Suppressor macrophage treated with lipopolysaccharide for 1 hour (primary cell): ENCODE measurements around the gene WHRN.

Source experiments
- DNase-seq, 3 donors: peaks; one replicate each; pipeline ENCODE4 v3.0.0-alpha.2; 2020 to 2022

WHRN gene

DNA sequence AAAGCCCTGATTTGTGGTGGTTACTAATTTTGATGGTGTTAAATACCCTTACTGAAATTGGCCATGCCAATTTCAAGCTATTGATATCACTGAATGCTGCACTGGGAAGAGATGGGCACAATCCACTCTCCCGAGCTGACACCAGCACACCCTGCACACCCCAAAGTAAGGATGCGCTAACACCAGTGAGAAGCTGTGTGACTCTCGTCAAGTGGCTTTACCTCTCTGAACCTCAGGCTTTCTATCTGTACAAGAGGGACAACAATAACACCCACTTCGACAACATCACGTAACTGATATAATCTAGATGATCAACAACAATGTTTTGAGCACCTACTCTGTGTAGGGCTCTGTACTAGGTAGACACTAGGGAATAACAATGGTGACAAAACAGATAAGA is 109.5 kb downstream of the WHRN start:
- no peak for DNase-seq

DNA sequence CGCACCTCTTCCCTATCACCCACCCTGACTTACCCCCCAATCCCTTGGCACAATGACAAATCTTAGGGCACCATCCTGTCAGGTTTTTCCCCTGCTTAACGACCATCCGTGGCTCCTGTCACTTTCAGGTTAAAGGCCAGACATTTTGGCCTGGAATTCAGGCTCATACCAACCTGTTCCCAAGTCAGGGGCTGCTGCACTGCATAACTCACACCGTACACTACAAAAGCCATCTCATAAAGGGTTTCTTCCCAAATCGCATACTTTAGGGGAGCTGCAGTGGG is 110.0 kb downstream of the WHRN start:
- DNase-seq: no peak

DNA sequence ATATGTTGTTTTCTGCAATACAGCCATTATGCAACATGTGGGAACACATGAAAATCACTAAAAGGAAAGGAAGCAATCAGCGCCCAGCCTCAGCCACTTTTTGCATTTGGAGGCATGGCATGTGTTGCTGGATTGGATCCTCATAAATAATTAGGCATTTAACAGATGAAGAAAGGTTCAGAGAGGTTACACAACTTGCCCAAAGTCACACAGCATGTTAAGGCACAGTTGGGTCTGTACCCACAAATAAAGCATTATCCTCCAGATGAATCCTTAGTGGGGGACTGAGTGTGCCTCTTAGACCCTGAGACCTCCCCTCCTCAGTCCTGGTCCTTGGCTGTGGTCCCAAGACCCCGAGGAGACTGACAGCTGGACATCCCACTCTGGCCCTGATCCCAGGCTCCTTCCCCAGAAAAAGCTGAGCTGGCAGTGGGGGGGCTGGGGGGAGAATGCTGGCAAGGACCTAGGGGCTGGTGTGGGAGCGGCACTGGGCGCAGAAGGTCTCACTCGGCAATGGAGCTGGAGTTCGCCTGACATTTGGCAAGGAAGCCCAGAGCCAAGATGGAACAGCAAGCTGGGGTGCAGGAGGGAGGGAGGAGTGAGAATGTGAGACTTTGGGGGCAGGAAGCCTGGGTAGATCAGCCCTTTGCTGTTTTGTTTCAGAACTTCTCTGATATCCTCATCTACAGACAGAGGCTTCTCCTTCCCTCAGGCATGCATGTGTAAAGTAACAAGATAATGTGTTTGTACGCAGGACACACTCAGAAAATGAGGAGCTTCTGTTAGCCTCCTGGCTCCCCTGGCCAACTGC is 110.5 kb downstream of the WHRN start:
- no peak for DNase-seq

DNA sequence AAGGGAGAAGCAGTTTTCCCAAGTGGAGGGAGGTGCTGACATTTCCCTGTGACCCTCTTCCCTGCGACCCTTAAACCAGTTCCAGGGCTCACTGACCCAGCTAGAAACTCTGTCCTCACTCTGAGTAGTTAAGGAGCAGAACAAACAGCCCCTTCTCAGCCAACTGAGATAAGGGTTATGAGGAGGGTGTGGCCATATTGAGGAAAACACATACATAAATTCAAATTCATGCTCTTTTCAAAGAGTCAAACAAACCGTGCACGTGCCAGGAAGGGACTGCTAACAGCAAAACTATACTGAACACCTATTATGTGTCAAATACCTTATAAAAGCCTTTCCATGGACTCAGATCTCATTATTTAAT is 112.5 kb downstream of the WHRN start:
- no peak for DNase-seq

DNA sequence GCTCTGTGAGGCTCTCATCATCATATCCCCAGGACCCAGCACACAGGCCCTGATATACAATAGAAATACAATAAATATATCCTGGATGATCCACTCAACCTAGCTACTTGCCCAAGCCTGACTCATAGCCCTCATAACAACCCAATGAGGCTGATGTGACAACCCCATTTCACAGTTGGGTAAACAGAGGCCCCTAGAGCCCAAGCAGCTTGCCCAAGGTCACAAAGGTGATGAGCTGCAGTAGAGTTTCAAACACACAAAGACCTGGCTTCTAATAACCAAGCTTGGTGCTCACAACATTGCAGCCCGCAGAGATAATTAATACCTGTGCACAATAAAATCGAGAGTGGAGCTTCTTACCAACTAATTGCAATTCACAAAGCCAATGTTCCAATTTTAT is 114.3 kb downstream of the WHRN start:
- DNase-seq: no peak

DNA sequence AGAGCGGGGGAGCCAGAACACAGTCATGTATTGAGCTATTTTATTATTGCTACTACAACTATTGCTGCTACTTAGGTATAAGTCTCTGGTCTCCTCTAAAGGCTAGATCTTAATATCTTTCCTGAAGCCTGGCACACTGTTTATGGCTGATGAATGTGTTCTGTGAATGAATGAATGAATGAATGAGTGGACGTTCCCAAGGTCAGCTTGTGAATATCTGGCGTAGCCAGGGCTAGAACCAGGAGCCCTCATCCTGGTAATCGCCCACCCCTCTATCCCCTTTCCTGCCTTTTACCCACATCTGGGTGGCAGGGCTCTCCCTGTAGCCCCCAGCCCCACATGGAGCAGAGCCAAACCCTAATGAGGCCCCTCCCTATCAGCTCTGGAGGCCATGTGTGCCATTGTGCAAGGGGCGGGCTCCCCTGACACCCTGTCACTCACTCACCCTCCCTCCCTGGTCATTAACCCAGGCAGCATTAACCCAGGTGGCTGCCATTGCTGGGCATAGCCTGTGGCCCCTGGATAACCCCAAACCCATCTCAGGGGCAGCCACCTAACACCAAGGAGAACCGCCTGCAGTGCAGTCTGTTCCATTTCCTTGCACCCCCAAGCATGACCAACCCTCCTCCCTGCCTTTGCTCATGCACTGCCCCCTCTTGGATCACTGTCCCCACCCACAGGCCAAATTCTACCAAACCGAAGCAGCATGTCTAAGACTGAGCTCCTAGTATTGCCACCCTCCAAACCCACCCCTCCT is 115.5 kb downstream of the WHRN start:
- DNase-seq: no peak

DNA sequence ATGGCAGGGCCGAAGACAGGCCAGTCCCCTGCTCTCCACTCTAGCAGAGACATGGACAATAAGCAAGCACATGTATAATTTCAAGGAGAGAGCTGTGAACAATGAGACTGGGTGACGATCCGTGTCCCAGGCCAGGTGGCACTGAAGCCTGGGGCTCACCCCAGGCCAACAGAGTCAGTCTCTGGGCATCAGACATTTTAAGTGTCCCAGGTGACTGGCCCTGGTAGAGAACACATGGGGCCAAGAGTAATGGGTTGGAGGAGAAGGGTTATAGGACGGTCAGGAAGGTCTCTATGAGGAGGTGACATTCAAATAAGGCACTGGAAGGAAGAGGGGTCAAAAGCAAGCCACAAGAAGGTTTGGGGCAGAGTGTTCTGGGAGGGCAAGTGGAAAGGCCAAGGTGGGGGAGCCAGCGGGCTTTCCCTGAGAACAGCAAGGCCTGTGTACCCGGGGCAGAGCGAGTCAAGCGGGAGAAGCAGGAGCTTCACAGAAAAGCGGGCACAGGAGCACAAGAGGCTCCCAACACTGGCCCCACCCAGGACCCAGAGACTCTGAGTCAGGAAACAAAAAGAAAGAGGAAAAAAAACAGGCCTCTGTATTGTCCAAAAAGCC is 116.4 kb downstream of the WHRN start:
- DNase-seq: no peak

DNA sequence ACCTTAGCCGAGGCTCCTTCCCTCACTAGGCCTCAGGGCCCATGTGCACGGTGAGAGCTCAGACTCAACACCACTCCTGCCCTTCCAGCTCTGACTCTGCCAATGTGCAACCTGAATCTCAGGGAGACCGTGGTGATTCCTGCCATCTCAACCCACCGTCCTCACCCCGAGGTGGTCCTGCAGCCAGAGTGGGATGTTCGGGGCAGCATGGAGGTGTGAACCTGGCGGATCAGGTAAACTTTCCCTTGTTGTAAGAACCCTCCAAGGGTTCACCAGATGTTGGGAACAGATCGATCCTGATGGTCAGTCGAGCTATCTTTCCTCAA is 117.0 kb downstream of the WHRN start:
- no peak for DNase-seq

DNA sequence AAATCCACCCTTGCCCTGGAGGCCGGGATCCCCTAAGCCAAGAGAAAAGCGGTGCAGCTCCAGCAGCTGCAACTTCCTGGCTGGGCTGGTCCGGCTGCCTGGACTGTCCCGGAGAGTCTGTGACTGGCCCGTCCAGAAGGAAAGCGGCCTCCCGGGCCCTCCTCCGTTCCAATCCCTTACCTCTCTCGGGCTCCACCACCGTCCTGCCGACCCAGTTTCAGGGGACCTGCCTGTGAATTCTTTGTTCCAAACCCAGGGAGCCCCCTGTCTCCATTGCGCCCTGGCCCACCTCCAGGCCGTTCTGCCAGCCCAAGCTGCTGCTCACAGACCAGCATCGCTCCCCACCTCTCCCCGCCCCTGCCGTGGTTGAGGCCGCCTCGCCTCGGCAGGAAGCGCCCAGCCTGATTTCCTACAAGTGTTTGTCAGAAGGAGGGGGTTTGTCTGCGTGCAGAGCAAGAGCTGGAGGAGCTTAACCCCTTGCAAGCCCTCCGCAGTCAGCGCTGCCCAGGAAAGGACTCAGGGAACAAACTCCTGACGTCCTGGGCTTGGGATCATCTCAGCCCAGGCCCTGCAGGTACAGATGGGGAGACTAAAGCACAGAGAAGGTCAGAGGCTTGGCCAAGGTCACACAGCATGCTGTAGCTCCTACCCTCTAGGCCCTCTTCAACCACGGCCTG is 117.5 kb downstream of the WHRN start, which contains the start of gene AKNA:
AKNA (minus strand) TSS at position 303 of the 677 bp plus-strand sequence. CDS start 6,649 bp downstream, outside the sequence.
- DNase-seq: peak; percentile 59 to 69 (median 61)

DNA sequence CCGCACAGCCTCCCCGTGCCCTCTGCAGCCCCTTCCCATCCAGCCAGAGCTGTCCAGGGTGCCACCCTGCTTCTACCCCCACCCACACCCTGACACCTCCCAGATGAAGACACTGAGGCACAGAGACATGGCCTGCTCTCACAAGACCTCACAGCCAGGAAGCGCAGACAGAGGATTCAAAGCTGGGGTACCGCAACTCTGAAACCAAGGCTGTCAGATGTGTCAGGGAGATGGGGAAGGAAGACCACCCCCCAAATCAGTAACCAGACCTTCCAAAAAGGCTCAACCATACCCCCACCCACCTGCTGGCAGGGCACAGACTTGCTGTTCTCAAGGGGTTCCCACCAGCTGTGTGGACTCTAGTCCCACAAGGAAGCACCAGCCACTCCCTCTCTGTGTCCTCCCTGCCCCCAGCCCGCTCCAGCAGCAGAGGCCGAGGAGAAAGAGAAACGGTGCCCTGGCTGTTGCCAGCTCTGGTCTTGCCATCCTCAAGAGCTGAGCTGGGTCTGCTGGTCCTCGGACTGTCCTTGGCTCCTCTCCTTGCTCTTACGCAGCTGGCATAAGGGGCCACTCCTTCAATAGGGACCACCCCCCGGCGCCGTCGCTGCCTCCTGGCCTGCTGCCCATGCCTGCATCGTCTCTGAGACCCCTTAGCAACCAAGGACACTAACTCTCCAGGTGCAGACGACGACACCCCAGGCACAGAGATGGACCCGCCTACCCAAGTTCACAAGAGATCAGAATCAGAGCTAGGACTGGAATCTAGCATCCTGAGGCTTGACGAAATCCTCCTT is 118.2 kb downstream of the WHRN start:
- peak; percentile 40 to 56 (median 54) for DNase-seq

DNA sequence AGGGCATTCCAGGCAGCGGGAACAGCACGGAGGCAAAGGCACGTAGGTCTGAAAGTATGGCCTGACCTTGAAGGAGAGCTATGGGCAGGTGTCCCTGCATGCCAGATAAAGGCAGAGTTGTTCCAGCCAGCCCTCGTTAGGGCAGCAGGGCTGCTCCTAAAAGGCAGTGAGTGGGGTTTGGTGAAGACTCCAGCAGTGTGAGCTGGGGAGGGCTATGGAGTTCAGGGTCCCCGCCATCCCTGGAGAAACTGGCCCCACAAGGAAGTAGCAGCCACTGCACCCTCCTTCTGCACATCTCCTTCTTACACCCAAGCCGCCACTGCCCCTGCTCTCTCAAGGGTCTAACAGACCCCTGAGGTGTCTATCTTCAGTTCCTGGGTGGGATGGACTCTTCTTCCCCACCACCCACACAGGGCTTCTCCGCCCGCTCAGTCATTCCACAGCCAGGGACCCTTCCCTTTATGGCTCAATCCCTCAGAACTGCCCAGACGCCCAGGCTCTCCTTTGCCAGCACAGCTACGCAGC is 118.8 kb downstream of the WHRN start:
- DNase-seq: no peak

DNA sequence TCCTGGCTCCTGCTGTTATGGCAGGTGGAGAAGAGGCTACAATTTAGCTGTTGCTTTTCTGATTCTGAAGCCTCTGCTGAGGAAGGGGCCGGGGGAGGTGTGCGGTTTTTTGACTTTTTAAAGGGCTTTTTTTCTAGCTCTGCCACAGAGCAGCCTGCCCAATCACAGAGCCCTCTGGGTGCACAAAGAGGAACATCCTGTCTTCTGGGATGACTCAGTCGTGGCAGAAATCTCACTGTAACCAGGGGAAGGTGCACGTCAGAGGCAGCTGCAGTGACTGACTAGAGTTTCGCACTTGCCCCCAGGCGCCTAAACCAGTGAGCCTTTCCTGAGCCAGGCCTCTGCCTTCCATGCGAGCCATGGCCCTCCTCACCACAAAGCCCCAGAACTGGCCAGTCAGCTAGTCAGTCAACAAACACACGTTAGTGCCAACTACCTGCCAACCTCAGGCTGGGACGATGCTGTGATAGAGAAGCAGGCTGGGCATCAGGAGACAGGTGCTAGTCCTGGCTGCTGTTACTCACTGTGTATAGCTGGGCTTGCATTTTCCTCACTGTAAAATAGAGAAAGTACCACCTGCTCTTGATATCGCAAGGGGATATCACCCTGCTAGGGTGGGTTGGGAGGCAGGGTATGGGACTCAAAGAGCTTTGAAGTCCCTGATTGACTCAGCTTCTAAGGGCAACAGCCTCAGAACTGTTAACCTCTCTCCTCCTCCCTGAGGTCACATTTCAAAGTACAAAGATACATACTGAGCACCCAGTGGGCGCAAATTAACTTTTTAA is 119.7 kb downstream of the WHRN start:
- peak; percentile 93 to 97 (median 96) for DNase-seq

DNA sequence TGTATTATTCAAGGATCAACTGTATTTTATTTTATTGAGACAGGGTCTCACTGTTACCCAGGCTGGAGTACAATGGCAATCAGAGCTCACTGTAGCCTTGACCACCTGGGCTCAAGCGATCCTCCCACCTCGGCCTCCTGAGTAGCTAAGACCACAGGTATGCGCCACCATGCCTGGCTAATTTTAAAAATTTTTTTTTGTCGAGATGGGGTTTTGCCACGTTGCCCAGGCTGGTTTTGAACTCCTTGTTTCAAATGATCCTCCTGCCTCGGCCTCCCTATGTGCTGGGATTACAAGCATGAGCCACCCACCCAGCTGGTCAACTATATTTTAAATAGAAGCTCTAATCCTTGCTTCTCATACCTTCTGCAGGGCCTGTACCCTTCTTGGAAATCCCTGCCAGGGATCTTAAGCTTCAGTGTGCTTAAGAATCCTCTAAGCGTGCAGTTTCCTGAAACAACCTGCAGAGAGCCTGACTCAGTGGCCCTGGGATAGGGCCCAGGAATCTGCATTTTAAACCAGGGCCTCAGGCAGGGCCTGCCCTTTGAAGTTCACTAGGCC is 120.4 kb downstream of the WHRN start:
- DNase-seq: no peak

DNA sequence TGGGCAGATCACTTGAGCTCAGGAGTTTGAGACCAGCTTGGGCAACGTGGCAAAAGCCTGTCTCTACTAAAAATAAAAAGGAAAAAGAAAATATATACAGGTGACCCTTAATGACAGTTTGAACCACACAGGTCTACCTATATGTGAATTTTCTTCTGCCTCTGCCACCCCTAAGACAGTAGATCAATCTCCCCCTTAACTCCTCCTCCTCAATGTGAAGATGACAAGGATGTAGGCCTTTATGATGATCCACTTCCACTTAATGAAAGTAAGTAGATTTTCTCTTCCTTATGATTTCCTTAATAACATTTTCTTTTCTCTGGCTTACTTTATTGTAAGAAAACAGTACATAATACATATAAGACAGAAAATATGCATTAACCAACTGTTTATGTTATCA is 120.9 kb downstream of the WHRN start:
- DNase-seq: no peak

DNA sequence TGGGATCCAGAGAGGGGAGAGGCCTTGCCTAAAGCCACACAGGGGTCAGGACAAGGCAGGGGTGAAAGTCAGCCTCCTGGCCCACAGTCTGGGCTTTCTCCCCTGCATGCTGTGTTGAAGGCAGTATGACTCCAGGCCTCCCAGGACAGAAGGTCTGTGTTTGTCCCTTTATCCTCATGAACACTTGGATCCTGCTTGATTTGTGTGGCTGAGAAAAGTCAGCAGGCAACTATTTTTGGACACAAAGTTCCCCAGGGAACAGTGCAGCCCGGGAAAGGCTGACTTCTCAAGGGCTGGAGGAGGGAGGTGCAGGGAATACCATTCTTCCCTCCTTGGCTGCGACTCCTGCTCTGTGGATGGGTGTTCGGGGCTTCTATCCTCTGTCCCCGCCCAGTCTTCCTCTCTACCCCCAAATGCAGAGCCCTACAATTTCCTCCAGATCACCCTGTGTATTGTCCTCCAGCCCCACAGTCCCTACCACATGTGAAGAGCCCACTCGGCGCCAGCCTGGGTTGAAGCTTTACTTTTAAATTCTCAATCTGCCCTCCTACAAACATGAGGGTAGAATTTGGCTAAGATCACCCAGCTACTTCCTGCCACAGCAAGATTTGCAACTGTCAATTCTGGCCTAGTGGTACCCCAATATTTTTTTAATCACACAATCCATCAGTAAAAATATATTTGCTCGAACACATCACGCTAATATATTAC is 121.6 kb downstream of the WHRN start:
- no peak for DNase-seq

DNA sequence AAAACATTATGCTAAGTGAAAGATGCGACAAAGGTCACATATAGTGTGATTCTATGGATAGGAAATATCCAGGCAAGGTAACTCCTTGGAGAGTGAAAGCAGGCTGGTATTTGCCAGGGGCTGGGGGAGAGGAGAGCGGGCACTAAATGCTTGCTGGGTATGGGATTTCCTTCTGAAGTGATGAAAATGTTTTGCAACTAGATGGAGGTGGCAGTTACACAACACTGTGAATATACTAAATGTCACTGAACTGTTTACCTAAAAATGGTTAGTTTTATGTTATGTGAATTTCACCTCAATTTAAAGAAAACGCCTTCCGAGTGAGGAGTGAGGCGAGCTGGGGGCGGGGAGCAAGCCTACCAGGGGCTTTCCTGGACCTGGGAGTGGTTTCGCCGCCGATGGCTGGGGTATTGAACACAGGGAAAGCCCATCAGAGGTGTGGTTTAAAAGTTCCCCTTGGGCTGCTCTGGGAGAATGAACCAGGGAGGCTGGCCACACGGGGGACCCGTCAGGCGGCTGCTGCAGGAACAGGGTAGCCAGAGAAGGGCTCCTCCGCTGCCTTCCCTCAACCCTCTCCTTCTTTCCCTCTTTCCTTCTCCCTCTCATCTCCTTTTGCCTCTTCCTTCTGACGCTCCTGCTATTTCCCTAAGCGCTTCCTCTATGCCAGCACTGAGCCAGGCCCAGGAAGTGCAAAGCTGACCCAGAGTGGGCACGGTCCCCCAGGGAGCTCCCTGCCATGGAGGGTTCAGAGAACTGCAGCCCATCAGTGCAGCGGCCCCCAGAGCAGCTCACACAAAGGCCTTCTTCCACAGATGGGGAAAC is 122.4 kb downstream of the WHRN start:
- peak; percentile 88 to 92 (median 88) for DNase-seq

DNA sequence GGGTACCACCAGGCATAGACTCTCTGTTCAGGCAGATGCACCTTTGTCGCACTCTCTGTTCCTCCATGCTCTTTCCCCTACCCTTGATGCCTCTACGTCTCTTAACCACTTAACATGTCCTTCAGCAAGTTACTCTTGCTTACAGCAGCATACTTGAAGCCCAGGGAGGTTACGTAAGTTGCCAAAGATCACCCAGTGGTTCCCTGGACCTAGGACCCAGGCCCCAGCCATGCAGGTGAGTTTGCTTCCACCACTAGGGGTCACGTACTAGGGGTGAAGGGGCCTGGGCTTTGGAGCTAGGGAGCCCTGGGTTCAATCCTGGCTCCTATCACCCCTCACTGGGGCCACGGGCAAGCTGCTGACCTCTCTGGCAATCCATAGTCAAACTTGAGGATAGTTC is 126.4 kb downstream of the WHRN start:
- DNase-seq: no peak

DNA sequence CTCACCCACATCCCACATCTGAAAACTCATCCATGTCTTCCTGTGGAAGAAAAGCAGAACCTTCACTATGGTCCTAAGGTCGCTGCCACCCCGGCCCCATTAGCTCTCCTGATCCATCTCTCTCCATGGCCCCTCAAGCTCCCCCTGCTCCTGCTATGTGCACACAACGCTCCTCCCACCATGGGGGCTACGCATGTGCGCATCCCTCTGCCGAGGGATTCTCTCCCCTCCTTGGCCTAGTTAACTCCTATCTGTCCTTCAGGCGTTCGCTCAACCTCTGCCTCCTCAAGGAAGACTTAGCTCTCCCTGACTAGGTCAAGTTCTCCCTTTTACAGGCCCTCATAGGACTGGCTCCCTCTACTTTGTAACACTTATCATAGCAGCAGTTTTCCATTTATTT is 127.3 kb downstream of the WHRN start:
- DNase-seq: no peak

DNA sequence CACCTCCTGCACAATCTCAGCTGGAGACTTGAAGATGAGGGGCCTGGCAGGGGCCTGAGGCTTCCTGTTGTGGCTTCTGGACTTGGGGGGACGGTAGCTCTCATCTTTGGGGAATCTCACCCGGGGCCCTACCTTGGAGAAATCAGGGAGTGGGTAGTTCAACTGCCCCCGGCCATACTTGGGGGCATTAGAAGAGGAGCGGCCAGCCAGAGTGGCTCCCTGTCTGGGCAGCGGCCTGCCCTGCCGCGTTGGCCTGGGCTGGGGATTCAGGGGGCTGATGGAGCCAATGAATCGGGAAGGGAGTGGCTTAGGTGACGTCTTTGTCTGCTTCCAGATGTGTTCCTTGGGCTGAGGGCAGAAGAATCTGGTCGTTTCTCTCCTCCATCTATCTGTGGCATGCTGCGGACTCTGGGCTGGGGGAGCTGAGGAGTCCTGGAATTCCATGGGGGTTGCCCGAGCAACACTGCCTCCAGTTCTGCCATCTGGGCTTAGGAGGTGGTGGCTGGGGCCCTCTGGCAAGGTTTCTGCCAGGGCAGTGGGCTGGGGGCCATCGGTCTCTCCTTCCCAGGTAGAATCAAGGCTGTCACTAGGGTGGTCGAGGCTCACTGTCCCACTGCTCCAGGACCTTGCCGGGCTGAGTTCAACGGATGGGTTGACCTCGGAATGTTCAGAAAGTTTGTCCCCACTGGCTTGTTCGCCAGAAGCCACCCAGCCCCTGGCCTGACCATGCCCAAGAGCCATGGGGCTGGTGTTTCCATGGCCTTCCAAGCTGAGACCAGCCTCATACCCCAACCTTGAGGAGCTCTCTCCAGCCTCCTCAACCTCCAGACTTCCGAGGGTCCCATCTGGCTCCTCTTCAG is 128.5 kb downstream of the WHRN start:
- DNase-seq: no peak
